ENCODE measurements around the gene CAMTA1. TPM values are rescaled to one million over a fixed set of nuclear protein-coding genes. Genes with fewer than 3 reads are reported as not detected.

CAMTA1 gene
- total and polyA plus RNA-seq, 2 donors: 53.3 to 115 TPM

GRCh38 chr1:7098641-7099040, 313.4 kb downstream of the CAMTA1 start:
- Histone ChIP-seq H3K27ac (ENCODE audit: low read depth) (no peak overlapping the region), H3K4me1 (ENCODE audit: insufficient read depth) (no peaks in the 10 kb centered on the region), H3K36me3 (ENCODE audit: insufficient read depth) (no peaks in the 10 kb centered on the region), H3K4me3 (ENCODE audit: low read depth, low read length) (no peak overlapping the region)
- 65% methylated on average over 7 of the region's 7 CpGs for WGBS
- no peak for DNase-seq (ENCODE audit: extremely low spot score)

- 73% methylated on average over 8 of the region's 8 CpGs for WGBS
- H3K36me3 ChIP-seq (ENCODE audit: insufficient read depth): no peaks in the 10 kb centered on the region
- no peak overlapping the region for H3K4me3 ChIP-seq (ENCODE audit: low read depth, low read length)
- no peaks in the 10 kb centered on the region for H3K4me1 ChIP-seq (ENCODE audit: insufficient read depth)
- DNase-seq (ENCODE audit: extremely low spot score): no peak
- H3K27ac ChIP-seq (ENCODE audit: low read depth): no peak overlapping the region
Measured at GRCh38 chr1:7100479-7100878, 315.2 kb downstream of the CAMTA1 start.

GRCh38 chr1:7101187-7101586, 315.9 kb downstream of the CAMTA1 start:
- 84% methylated on average over 5 of the region's 5 CpGs for WGBS
- no peak for DNase-seq (ENCODE audit: extremely low spot score)
- H3K4me1 ChIP-seq (ENCODE audit: insufficient read depth): no peaks in the 10 kb centered on the region
- H3K36me3 ChIP-seq (ENCODE audit: insufficient read depth): no peaks in the 10 kb centered on the region
- no peak overlapping the region for H3K4me3 ChIP-seq (ENCODE audit: low read depth, low read length)
- no peak overlapping the region for H3K27ac ChIP-seq (ENCODE audit: low read depth)

GRCh38 chr1:7103361-7103782, 318.1 kb downstream of the CAMTA1 start:
- Histone ChIP-seq H3K27ac (ENCODE audit: low read depth) (no peak overlapping the region), H3K4me3 (ENCODE audit: low read depth, low read length) (no peak overlapping the region), H3K4me1 (ENCODE audit: insufficient read depth) (no peaks in the 10 kb centered on the region), H3K36me3 (ENCODE audit: insufficient read depth) (no peaks in the 10 kb centered on the region)
- 90% methylated on average over 7 of the region's 7 CpGs for WGBS
- DNase-seq (ENCODE audit: extremely low spot score): no peak

- no peak for DNase-seq (ENCODE audit: extremely low spot score)
- WGBS: 69% methylated on average over 6 of the region's 6 CpGs
- Histone ChIP-seq H3K4me3 (ENCODE audit: low read depth, low read length) (no peak overlapping the region), H3K4me1 (ENCODE audit: insufficient read depth) (no peaks in the 10 kb centered on the region), H3K36me3 (ENCODE audit: insufficient read depth) (no peaks in the 10 kb centered on the region), H3K27ac (ENCODE audit: low read depth) (no peak overlapping the region)
Measured at GRCh38 chr1:7103874-7104273, 318.6 kb downstream of the CAMTA1 start.

GRCh38 chr1:7104339-7104738, 319.1 kb downstream of the CAMTA1 start:
- no peak overlapping the region for H3K27ac ChIP-seq (ENCODE audit: low read depth)
- no peaks in the 10 kb centered on the region for H3K36me3 ChIP-seq (ENCODE audit: insufficient read depth)
- H3K4me3 ChIP-seq (ENCODE audit: low read depth, low read length): no peak overlapping the region
- DNase-seq (ENCODE audit: extremely low spot score): no peak
- H3K4me1 ChIP-seq (ENCODE audit: insufficient read depth): no peaks in the 10 kb centered on the region
- WGBS: 28% methylated on average over 2 of the region's 2 CpGs

- no peak overlapping the region for H3K4me3 ChIP-seq (ENCODE audit: low read depth, low read length)
- H3K27ac ChIP-seq (ENCODE audit: low read depth): no peak overlapping the region
- WGBS: 70% methylated on average over 7 of the region's 7 CpGs
- no peak for DNase-seq (ENCODE audit: extremely low spot score)
- no peaks in the 10 kb centered on the region for H3K36me3 ChIP-seq (ENCODE audit: insufficient read depth)
- no peaks in the 10 kb centered on the region for H3K4me1 ChIP-seq (ENCODE audit: insufficient read depth)
Measured at GRCh38 chr1:7105269-7105668, 320.0 kb downstream of the CAMTA1 start.

- no peaks in the 10 kb centered on the region for H3K36me3 ChIP-seq (ENCODE audit: insufficient read depth)
- no peak overlapping the region for H3K4me3 ChIP-seq (ENCODE audit: low read depth, low read length)
- DNase-seq (ENCODE audit: extremely low spot score): no peak
- WGBS: 78% methylated on average over 15 of the region's 15 CpGs
- H3K27ac ChIP-seq (ENCODE audit: low read depth): no peak overlapping the region
- H3K4me1 ChIP-seq (ENCODE audit: insufficient read depth): no peaks in the 10 kb centered on the region
Measured at GRCh38 chr1:7106442-7107108, 321.3 kb downstream of the CAMTA1 start.

- no peak overlapping the region for H3K4me3 ChIP-seq (ENCODE audit: low read depth, low read length)
- 62% methylated on average over 17 of the region's 17 CpGs for WGBS
- H3K4me1 ChIP-seq (ENCODE audit: insufficient read depth): no peaks in the 10 kb centered on the region
- H3K36me3 ChIP-seq (ENCODE audit: insufficient read depth): no peaks in the 10 kb centered on the region
- no peak overlapping the region for H3K27ac ChIP-seq (ENCODE audit: low read depth)
- no peak for DNase-seq (ENCODE audit: extremely low spot score)
Measured at GRCh38 chr1:7107109-7107830, 322.0 kb downstream of the CAMTA1 start.

GRCh38 chr1:7108251-7108650, 323.0 kb downstream of the CAMTA1 start:
- no peak overlapping the region for H3K27ac ChIP-seq (ENCODE audit: low read depth)
- no peak overlapping the region for H3K4me3 ChIP-seq (ENCODE audit: low read depth, low read length)
- no peaks in the 10 kb centered on the region for H3K4me1 ChIP-seq (ENCODE audit: insufficient read depth)
- no peaks in the 10 kb centered on the region for H3K36me3 ChIP-seq (ENCODE audit: insufficient read depth)
- 86% methylated on average over 8 of the region's 8 CpGs for WGBS
- DNase-seq (ENCODE audit: extremely low spot score): no peak

GRCh38 chr1:7109901-7110300, 324.6 kb downstream of the CAMTA1 start:
- Histone ChIP-seq H3K36me3 (ENCODE audit: insufficient read depth) (no peaks in the 10 kb centered on the region), H3K4me3 (ENCODE audit: low read depth, low read length) (no peak overlapping the region), H3K27ac (ENCODE audit: low read depth) (no peak overlapping the region), H3K4me1 (ENCODE audit: insufficient read depth) (no peaks in the 10 kb centered on the region)
- DNase-seq (ENCODE audit: extremely low spot score): no peak
- WGBS: 60% methylated on average over 3 of the region's 3 CpGs

GRCh38 chr1:7110321-7110720, 325.1 kb downstream of the CAMTA1 start:
- Histone ChIP-seq H3K36me3 (ENCODE audit: insufficient read depth) (no peaks in the 10 kb centered on the region), H3K4me1 (ENCODE audit: insufficient read depth) (no peaks in the 10 kb centered on the region), H3K27ac (ENCODE audit: low read depth) (no peak overlapping the region), H3K4me3 (ENCODE audit: low read depth, low read length) (no peak overlapping the region)
- DNase-seq (ENCODE audit: extremely low spot score): no peak
- 82% methylated on average over 8 of the region's 8 CpGs for WGBS

GRCh38 chr1:7111853-7112252, 326.6 kb downstream of the CAMTA1 start:
- DNase-seq (ENCODE audit: extremely low spot score): no peak
- 71% methylated on average over 10 of the region's 10 CpGs for WGBS
- no peaks in the 10 kb centered on the region for H3K4me1 ChIP-seq (ENCODE audit: insufficient read depth)
- no peaks in the 10 kb centered on the region for H3K36me3 ChIP-seq (ENCODE audit: insufficient read depth)
- no peak overlapping the region for H3K4me3 ChIP-seq (ENCODE audit: low read depth, low read length)
- no peak overlapping the region for H3K27ac ChIP-seq (ENCODE audit: low read depth)

GRCh38 chr1:7113136-7113535, 327.9 kb downstream of the CAMTA1 start:
- Histone ChIP-seq H3K36me3 (ENCODE audit: insufficient read depth) (no peaks in the 10 kb centered on the region), H3K4me3 (ENCODE audit: low read depth, low read length) (no peak overlapping the region), H3K27ac (ENCODE audit: low read depth) (no peak overlapping the region), H3K4me1 (ENCODE audit: insufficient read depth) (no peaks in the 10 kb centered on the region)
- no peak for DNase-seq (ENCODE audit: extremely low spot score)
- 88% methylated on average over 8 of the region's 8 CpGs for WGBS
